Glutamatergic neuron (in vitro differentiated cells): ENCODE data around the gene HOXD9. TPM values are rescaled to one million over a fixed set of nuclear protein-coding genes. Genes with fewer than 3 reads are reported as not detected.

Experiments used
- DNase-seq: peaks from one replicate; pipeline ENCODE4 v3.0.0; 2022
- H3K27ac Mint-ChIP-seq: one replicate; pipeline ENCODE4 v1.8.0; 2020; ENCODE audit warnings: mild to moderate bottlenecking, mixed read lengths, inconsistent platforms; ENCODE audit not compliant: unreplicated experiment
- H3K27me3 Mint-ChIP-seq: one replicate; pipeline ENCODE4 v1.8.0; 2020; ENCODE audit warnings: mild to moderate bottlenecking, moderate library complexity, mixed read lengths, inconsistent platforms; ENCODE audit not compliant: unreplicated experiment
- H3K36me3 Mint-ChIP-seq: one replicate; pipeline ENCODE4 v1.8.0; 2020; ENCODE audit warnings: mild to moderate bottlenecking, mixed read lengths, inconsistent platforms; ENCODE audit not compliant: unreplicated experiment
- H3K4me1 Mint-ChIP-seq: one replicate; pipeline ENCODE4 v1.8.0; 2020; ENCODE audit warnings: mild to moderate bottlenecking, low read depth, mixed read lengths, inconsistent platforms; ENCODE audit not compliant: unreplicated experiment
- H3K4me3 Mint-ChIP-seq: one replicate; pipeline ENCODE4 v1.8.0; 2020; ENCODE audit warnings: mild to moderate bottlenecking, mixed read lengths, inconsistent platforms; ENCODE audit not compliant: unreplicated experiment
- H3K9me3 Mint-ChIP-seq: one replicate; pipeline ENCODE4 v1.8.0; 2020; ENCODE audit warnings: mild to moderate bottlenecking, moderate library complexity, mixed read lengths, inconsistent platforms; ENCODE audit not compliant: unreplicated experiment
- CTCF ChIP-seq: fragments of 200-600 bp; sonication (generic); IDR thresholded peaks from one replicate; pipeline ENCODE4 v1.5.0; 2021; ENCODE audit not compliant: partially characterized antibody, unreplicated experiment
- total RNA-seq: library from RNA; stranded (reverse); fragmentation: NEBNext Ultra II Directional; extraction: Animal tissue kit (Norgen Biotek cat#: 25700); gene quantifications from one replicate; pipeline ENCODE4 v1.2.1, GENCODE V29; 2021; ENCODE audit not compliant: unreplicated experiment

Gene HOXD9
- total RNA-seq, 1 donor from 2014 or later = 0.44 TPM

- H3K27ac Mint-ChIP-seq = no peak overlapping the region
- H3K4me3 Mint-ChIP-seq = no peak overlapping the region
- H3K27me3 Mint-ChIP-seq = peaks cover 44% of the 10 kb centered on the region
- peaks cover 10% of the 10 kb centered on the region for H3K9me3 Mint-ChIP-seq
- no peak for TF ChIP-seq CTCF
- H3K36me3 Mint-ChIP-seq = peaks cover 4% of the 10 kb centered on the region
- H3K4me1 Mint-ChIP-seq = no peaks in the 10 kb centered on the region
- DNase-seq = peak; percentile 22
Observed at GRCh38 chr2:176165370-176166050, 43.0 kb downstream of the HOXD9 start.

- Mint-ChIP-seq H3K9me3 (peaks cover 8% of the 10 kb centered on the region), H3K36me3 (peaks cover 4% of the 10 kb centered on the region), H3K4me1 (no peaks in the 10 kb centered on the region), H3K4me3 (no peak overlapping the region), H3K27me3 (peaks cover 41% of the 10 kb centered on the region), H3K27ac (no peak overlapping the region)
- DNase-seq = no peak
- no peak for TF ChIP-seq CTCF
Observed at GRCh38 chr2:176166272-176166671, 43.8 kb downstream of the HOXD9 start.

- H3K9me3 Mint-ChIP-seq = peaks cover 8% of the 10 kb centered on the region
- H3K4me1 Mint-ChIP-seq = no peaks in the 10 kb centered on the region
- no peak overlapping the region for H3K27ac Mint-ChIP-seq
- TF ChIP-seq CTCF = no peak
- DNase-seq = no peak
- peaks cover 5% of the 10 kb centered on the region for H3K36me3 Mint-ChIP-seq
- peaks cover 36% of the 10 kb centered on the region for H3K27me3 Mint-ChIP-seq
- H3K4me3 Mint-ChIP-seq = no peak overlapping the region
Observed at GRCh38 chr2:176167398-176167797, 44.9 kb downstream of the HOXD9 start.

- no peak overlapping the region for H3K27ac Mint-ChIP-seq
- no peak overlapping the region for H3K4me3 Mint-ChIP-seq
- peaks cover 4% of the 10 kb centered on the region for H3K4me1 Mint-ChIP-seq
Observed at GRCh38 chr2:176169181-176169580, 46.7 kb downstream of the HOXD9 start.

More at GRCh38 chr2:176169181-176169580, 46.7 kb downstream of the HOXD9 start:
- no peak for DNase-seq
- peaks cover 7% of the 10 kb centered on the region for H3K36me3 Mint-ChIP-seq
- H3K27me3 Mint-ChIP-seq = peaks cover 40% of the 10 kb centered on the region
- H3K9me3 Mint-ChIP-seq = peaks cover 11% of the 10 kb centered on the region
- no peak for TF ChIP-seq CTCF
